Nephron (organoid): ENCODE measurements around the gene ADGRD1.

ENCODE experiments used
- H3K27ac Mint-ChIP-seq, 3 experiments: 2 replicates each; pipeline ENCODE4 v1.8.0; 2020; ENCODE audit warnings: mixed read lengths in 3 of 3, mild to moderate bottlenecking in 2 of 3, moderate library complexity in 1 of 3
- H3K27me3 Mint-ChIP-seq: 2 replicates; pipeline ENCODE4 v1.8.0; 2021; ENCODE audit warnings: low read depth, mild to moderate bottlenecking, moderate library complexity, mixed read lengths
- H3K36me3 Mint-ChIP-seq: 2 replicates; pipeline ENCODE4 v1.8.0; 2020; ENCODE audit warnings: low read depth, mixed read lengths
- H3K4me1 Mint-ChIP-seq: 2 replicates; pipeline ENCODE4 v1.8.0; 2020; ENCODE audit warnings: mixed read lengths
- H3K4me3 Mint-ChIP-seq, 3 experiments: 2 replicates each; pipeline ENCODE4 v1.8.0; 2020; ENCODE audit warnings: mild to moderate bottlenecking in 3 of 3, mixed read lengths in 3 of 3, moderate library complexity in 2 of 3
- H3K9me3 Mint-ChIP-seq: 2 replicates; pipeline ENCODE4 v1.8.0; 2020; ENCODE audit warnings: mixed read lengths
- TF ChIP-seq, protein P1 (sequence below), 3 experiments: fragments of 200-600 bp; sonication (generic); IDR thresholded peaks; one replicate each; pipeline ENCODE4 v1.5.0; 2021; ENCODE audit warnings: antibody characterized with exemption in 3 of 3; ENCODE audit not compliant: unreplicated experiment in 3 of 3

Gene ADGRD1

DNA sequence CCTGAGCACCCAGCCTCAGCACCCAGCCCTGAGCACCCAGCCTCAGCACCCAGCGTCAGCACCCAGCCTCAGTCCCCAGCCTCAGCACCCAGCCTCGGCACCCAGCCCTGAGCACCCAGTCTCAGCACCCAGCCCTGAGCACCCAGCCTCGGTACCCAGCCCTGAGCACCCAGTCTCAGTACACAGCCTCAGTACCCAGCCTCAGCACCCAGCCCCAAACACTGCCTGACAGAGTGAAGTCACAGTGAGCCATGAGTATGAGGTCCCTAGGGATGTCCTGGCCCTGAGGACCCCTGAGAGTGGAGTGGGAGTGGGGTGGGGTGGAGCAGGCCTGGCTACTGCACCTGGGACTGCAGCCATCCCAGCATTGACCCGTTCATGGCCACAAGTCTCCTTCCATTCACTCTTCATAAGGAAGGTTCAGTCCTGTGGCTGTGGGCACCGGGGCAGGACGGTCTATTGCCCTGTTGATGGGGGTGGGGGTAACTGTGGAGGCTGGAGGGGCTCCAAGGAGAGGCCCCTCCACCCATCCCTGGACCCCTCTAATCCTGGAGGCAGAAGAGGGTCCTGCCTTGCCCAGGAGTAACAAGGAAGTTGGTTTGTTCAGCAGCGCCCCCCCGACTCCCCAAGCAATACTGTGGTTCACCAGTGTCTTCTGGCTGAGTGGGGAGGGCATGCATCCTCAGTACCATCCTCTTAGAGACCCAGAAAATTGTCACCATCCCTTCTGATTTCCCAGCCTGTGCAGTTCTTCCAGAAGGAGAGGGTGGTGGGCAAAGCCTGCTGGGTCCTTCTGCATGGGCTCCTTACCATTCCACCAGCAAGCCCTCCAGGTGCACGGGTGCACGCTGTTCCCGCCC, 140.5 kb downstream of the ADGRD1 start:
- Mint-ChIP-seq H3K27ac (no peak overlapping the region), H3K27me3 (peaks cover 23% of the 10 kb centered on the region), H3K36me3 (no peaks in the 10 kb centered on the region), H3K9me3 (no peaks in the 10 kb centered on the region), H3K4me1 (peaks cover 11% of the 10 kb centered on the region), H3K4me3 (no peak overlapping the region)
- TF ChIP-seq, protein P1, sequence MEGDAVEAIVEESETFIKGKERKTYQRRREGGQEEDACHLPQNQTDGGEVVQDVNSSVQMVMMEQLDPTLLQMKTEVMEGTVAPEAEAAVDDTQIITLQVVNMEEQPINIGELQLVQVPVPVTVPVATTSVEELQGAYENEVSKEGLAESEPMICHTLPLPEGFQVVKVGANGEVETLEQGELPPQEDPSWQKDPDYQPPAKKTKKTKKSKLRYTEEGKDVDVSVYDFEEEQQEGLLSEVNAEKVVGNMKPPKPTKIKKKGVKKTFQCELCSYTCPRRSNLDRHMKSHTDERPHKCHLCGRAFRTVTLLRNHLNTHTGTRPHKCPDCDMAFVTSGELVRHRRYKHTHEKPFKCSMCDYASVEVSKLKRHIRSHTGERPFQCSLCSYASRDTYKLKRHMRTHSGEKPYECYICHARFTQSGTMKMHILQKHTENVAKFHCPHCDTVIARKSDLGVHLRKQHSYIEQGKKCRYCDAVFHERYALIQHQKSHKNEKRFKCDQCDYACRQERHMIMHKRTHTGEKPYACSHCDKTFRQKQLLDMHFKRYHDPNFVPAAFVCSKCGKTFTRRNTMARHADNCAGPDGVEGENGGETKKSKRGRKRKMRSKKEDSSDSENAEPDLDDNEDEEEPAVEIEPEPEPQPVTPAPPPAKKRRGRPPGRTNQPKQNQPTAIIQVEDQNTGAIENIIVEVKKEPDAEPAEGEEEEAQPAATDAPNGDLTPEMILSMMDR (IDR thresholded peaks at IDR 0.05; ENCODE audit: unreplicated experiment in 3 of 3) = no peak

DNA sequence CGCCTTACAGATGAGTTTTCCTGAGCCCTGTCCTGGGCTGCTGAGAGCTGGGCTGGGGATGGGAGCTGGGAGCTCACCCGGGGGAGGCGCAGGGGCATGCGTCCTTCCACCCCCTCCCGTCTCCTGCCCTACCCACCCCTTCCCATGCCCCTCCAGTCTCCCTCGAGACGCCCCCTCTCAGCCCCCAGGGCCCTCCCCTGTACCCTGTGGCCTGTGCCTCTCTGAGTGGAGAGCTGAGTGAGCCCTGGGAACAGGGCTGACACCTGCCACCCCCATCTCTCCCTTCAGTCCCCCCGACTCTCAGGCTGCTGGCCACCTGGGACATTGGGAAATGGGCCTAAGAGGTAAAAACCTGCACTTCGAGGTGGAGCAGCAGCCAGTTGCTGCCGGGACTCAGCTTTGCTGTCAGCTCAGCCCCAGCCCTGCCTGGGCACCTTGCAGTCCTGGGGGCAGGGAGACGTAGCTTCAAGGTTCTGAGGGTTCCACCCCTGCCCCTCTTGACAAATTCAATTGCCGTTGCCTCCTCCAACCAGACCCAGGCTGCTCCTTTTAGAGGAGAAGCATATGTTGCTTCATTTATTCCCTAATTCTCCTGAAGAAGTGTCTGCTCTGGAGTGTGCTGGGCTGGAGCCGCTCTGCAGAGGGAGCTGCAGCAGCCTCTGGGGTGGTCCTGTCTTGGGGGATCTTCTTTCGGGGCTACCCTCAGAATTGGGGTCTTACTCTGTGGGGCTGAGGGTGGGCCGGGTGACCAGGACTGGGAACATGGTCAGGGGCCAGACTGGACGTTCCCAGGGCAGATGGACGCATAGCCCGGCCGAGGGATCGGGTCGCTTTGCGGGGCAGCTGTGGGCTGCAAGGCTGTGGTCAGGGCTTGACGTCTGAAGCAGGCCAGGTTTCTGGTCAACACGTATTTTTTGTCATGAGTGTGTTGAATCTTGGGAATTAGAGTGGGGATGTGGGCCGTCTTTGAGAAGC, 141.4 kb downstream of the ADGRD1 start:
- no peak overlapping the region for H3K4me3 Mint-ChIP-seq
- H3K27ac Mint-ChIP-seq = no peak overlapping the region
- TF ChIP-seq, protein P1 (IDR thresholded peaks at IDR 0.05; ENCODE audit: unreplicated experiment in 3 of 3) = no peak
- H3K4me1 Mint-ChIP-seq = peaks cover 5% of the 10 kb centered on the region
- peaks cover 16% of the 10 kb centered on the region for H3K27me3 Mint-ChIP-seq
- no peaks in the 10 kb centered on the region for H3K36me3 Mint-ChIP-seq
- no peaks in the 10 kb centered on the region for H3K9me3 Mint-ChIP-seq

DNA sequence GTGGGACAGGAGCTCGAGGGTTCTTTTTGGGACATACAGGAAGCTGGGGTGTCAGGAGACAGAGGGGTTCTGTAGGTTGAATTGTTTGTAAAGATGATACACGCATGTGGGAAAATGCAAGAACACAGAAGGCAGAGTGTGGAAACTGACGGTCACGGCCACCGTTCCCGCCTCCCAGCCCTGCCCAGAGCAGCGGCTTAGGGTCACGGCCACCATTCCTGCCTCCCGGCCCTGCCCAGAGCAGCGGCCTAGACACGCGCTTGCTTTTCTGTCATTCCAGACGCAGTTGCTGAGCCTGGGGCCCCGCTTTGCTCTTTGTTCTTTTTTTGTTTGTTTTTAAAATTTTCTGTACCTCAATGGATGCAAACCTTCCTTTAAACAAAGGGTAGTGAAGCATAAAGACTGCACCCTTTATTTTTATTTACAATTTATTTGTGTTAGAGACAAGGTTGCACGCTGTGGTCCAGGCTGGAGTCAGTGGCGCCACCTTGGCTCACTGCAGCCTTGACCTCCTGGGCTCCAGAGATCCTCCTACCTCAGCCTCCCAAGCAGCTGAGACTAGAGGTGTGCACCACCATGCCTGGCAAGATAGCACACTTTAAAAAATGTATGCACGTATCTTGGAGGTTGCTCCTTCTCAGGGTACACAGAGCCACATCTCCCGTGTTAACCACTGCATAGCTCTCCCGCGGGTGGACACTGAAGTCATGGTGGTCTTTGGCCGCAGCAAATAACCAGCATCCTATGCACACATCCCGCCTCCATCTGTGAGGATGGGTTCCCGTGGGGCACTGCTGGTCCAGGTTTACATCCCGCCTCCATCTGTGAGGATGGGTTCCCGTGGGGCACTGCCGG, 142.3 kb downstream of the ADGRD1 start:
- no peak overlapping the region for H3K27ac Mint-ChIP-seq
- peaks cover 2% of the 10 kb centered on the region for H3K9me3 Mint-ChIP-seq
- no peaks in the 10 kb centered on the region for H3K36me3 Mint-ChIP-seq
- H3K4me1 Mint-ChIP-seq = peaks cover 5% of the 10 kb centered on the region
- TF ChIP-seq, protein P1 (IDR thresholded peaks at IDR 0.05; ENCODE audit: unreplicated experiment in 3 of 3) = no peak
- peaks cover 16% of the 10 kb centered on the region for H3K27me3 Mint-ChIP-seq
- H3K4me3 Mint-ChIP-seq = no peak overlapping the region

DNA sequence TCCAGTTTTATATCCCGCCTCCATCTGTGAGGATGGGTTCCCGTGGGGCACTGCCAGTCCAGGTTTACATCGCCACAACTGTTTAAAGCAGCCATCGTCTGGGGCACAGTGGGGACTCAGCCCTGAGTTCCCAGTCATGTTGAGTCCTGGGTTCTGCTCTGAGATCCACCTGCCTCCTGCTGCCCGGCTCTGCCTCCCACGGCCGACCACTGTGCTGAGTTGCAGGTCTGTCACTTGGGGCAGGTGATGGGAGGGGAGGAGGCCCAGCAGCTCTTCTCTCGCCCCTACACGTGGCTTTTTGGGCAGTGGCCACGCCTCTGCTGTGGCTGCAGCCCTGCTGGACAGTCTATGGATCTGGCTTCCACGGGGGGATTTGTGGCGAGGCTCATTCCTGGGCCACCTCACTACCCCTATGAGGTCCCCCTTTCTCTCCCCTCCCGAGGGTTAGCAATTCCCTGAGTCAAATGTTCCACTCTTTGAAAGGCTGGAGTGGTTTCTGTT, 143.0 kb downstream of the ADGRD1 start:
- Mint-ChIP-seq H3K27me3 (peaks cover 15% of the 10 kb centered on the region), H3K36me3 (no peaks in the 10 kb centered on the region), H3K27ac (no peak overlapping the region), H3K4me3 (no peak overlapping the region), H3K4me1 (peaks cover 2% of the 10 kb centered on the region), H3K9me3 (peaks cover 5% of the 10 kb centered on the region)
- TF ChIP-seq, protein P1 (IDR thresholded peaks at IDR 0.05; ENCODE audit: unreplicated experiment in 3 of 3) = no peak
